Measurements from ENCODE around the gene KRT86. TPM values are rescaled to one million over a fixed set of nuclear protein-coding genes. Genes with fewer than 3 reads are reported as not detected.

The KRT86 gene
- total RNA-seq, 3 donors from 2014 or later (not counting 1 experiment from before 2014, with no cell fraction given), result 2.0 to 3.6 (median 2.7) TPM

DNA sequence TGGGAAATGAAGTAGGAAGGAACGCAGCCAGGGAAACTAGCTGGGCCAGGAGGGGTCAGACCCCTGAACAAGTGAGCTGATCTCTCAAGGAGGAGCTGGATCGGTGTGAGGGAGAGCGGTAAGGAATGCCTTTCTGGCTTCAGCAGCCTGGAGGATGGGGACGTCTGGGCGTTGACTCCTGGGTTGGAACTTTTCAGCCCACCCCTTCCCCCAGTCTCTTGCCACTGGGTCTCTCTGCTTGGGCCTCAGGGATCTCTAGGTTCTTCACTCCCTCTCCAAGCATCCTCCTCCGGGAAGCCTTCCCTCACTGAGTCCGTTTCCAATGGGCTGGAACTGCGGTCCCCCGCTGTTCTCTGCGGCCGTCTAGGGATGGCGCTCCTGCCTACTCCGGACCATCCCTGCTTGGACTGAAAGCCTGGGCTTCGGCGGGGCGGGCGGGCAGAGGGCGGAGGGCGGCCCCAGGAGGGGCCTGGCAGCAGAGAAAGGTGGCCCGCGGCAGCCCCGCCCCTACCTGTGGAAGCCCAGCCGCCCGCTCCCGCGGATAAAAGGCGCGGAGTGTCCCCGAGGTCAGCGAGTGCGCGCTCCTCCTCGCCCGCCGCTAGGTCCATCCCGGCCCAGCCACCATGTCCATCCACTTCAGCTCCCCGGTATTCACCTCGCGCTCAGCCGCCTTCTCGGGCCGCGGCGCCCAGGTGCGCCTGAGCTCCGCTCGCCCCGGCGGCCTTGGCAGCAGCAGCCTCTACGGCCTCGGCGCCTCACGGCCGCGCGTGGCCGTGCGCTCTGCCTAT lies 41.6 kb upstream of the KRT86 start, which contains the start of gene KRT7:
Gene KRT7, plus strand, starts transcription at position 570 of the 788 bp plus-strand sequence. Its CDS starts 54 bp downstream, at position 624.
- 11% methylated on average over 58 of the region's 58 CpGs for WGBS (ENCODE audit: insufficient coverage)
- Mint-ChIP-seq H3K36me3 (no peaks in the 10 kb centered on the region), H3K4me1 (no peaks in the 10 kb centered on the region), H3K9me3 (no peaks in the 10 kb centered on the region), H3K27me3 (ENCODE audit: low read depth in 2 of 2) (peaks cover 48 to 61% of the 10 kb centered on the region in 2 donors), H3K4me3 (no peak within 1 kb of the TSS), H3K27ac (no peak within 1 kb of the TSS)
- no peak for TF ChIP-seq CTCF (IDR thresholded peaks at IDR 0.05)
- Histone ChIP-seq H3K4me1 (ENCODE audit: control insufficient read depth, insufficient read depth, low read length) (no peaks in the 10 kb centered on the region), H3K27me3 (ENCODE audit: control insufficient read depth, insufficient read depth, low read length) (peaks cover 20% of the 10 kb centered on the region), H3K36me3 (ENCODE audit: control insufficient read depth, insufficient read depth, low read length) (no peaks in the 10 kb centered on the region), H3K4me3 (ENCODE audit: low read length) (no peak within 1 kb of the TSS), H3K9me3 (ENCODE audit: control insufficient read depth, insufficient read depth, low read length) (no peaks in the 10 kb centered on the region), H3K27ac (ENCODE audit: low read length) (no peak within 1 kb of the TSS)
- ATAC-seq, result no peak
- intact Hi-C loops (cut with micrococcal nuclease), result no loop called here
- no peak for DNase-seq

GRCh38 chr12:52233462-52234207 lies 40.8 kb upstream of the KRT86 start:
- no peaks in the 10 kb centered on the region for H3K9me3 Mint-ChIP-seq
- no peak for ATAC-seq
- no peak overlapping the region for H3K4me3 ChIP-seq (ENCODE audit: low read length)
- H3K9me3 ChIP-seq (ENCODE audit: control insufficient read depth, insufficient read depth, low read length), result no peaks in the 10 kb centered on the region
- H3K4me1 ChIP-seq (ENCODE audit: control insufficient read depth, insufficient read depth, low read length), result no peaks in the 10 kb centered on the region
- H3K27me3 ChIP-seq (ENCODE audit: control insufficient read depth, insufficient read depth, low read length), result peaks cover 18% of the 10 kb centered on the region
- no peak overlapping the region for H3K27ac Mint-ChIP-seq
- no peaks in the 10 kb centered on the region for H3K36me3 ChIP-seq (ENCODE audit: control insufficient read depth, insufficient read depth, low read length)
- no peak for DNase-seq
- peaks cover 48 to 54% of the 10 kb centered on the region in 2 donors for H3K27me3 Mint-ChIP-seq (ENCODE audit: low read depth in 2 of 2)
- H3K36me3 Mint-ChIP-seq, result no peaks in the 10 kb centered on the region
- WGBS (ENCODE audit: insufficient coverage), result 20% methylated on average over 34 of the region's 40 CpGs
- no peak overlapping the region for H3K27ac ChIP-seq (ENCODE audit: low read length)
- TF ChIP-seq CTCF (IDR thresholded peaks at IDR 0.05), result no peak
- H3K4me1 Mint-ChIP-seq, result no peaks in the 10 kb centered on the region
- intact Hi-C loops (cut with micrococcal nuclease), result no loop called here
- no peak overlapping the region for H3K4me3 Mint-ChIP-seq

DNA sequence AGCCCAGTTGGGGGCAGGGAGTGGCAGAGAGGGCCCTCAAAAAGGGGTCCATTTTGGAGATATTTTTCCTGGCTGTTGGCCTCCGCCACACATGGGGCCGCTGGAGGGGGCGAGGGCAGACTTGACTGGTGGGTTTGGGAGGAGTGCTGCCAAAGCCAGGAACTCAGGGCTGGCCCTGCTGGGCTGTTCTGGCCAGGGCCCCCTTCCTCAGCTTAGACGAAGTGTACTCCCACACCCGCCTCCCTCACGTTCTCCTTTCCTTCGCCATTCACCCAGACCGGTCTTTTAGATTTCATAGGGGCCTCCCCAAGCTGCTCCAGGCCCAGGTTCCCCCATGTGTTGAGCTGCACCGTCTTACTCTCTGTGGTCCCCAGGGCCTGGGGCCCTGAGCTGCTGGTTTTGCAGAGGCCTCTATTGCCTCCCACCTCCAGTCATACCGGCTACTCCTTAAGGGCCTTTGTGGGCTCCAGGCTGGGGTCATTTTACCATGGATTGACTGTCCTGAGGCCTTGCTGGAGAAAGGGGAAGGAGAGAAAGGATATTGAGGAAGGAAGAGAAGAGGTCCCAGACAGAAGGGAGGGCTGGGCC lies 40.1 kb upstream of the KRT86 start:
- ATAC-seq (no peak), DNase-seq (no peak)
- TF ChIP-seq CTCF (IDR thresholded peaks at IDR 0.05), result no peak
- peaks cover 18% of the 10 kb centered on the region for H3K27me3 ChIP-seq (ENCODE audit: control insufficient read depth, insufficient read depth, low read length)
- Mint-ChIP-seq H3K4me3 (no peak overlapping the region), H3K36me3 (no peaks in the 10 kb centered on the region), H3K27ac (no peak overlapping the region), H3K4me1 (no peaks in the 10 kb centered on the region), H3K9me3 (no peaks in the 10 kb centered on the region), H3K27me3 (ENCODE audit: low read depth in 2 of 2) (peaks cover 47 to 52% of the 10 kb centered on the region in 2 donors)
- no peak overlapping the region for H3K4me3 ChIP-seq (ENCODE audit: low read length)
- no peak overlapping the region for H3K27ac ChIP-seq (ENCODE audit: low read length)
- no peaks in the 10 kb centered on the region for H3K4me1 ChIP-seq (ENCODE audit: control insufficient read depth, insufficient read depth, low read length)
- H3K36me3 ChIP-seq (ENCODE audit: control insufficient read depth, insufficient read depth, low read length), result no peaks in the 10 kb centered on the region
- intact Hi-C loops (cut with micrococcal nuclease), result no loop called here
- WGBS (ENCODE audit: insufficient coverage), result 84% methylated on average over 10 of the region's 10 CpGs
- no peaks in the 10 kb centered on the region for H3K9me3 ChIP-seq (ENCODE audit: control insufficient read depth, insufficient read depth, low read length)
